GM21367 (cell line): Measurements from ENCODE around the gene PHKG1.
"Not testable (repeated sequence)": the region's sequence is repeated elsewhere in the genome, so short reads cannot be mapped to it uniquely, and the experiment has no call there.

Experiments
- ATAC-seq: cut with Tn5 transposase; IDR thresholded peaks from one replicate; pipeline ENCODE4 v1.9.1; 2021; ENCODE audit not compliant: unreplicated experiment

The PHKG1 gene

DNA sequence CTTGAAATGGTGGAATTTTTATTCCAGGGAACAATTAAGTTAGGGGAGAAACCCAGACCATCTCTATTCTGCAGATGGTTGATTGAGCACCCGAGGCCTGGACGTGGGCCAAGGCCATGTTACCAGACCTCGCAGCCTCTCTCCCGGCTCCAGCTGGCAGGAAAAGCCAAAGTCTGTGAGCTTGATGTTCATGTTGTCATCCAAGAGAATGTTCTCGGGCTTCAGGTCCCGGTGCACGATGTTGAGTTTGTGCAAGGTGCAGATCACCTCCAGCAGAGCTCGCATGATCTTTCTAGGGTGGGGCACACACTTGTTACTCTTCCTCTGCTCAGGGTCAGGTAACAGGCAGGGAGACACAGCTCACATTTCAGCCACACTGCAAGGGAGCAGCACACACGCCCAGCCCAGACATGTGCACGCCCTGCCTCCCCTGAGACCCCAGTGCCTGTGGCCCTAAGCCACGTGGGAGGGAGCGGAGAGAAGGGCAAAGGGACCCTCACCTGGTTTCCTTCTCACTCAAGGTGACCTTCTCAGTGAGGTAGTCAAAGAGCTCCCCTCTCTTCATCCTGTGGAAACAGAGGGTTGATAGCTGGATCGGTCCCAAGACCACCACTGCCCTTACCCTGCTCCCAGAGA lies 9.5 kb downstream of the PHKG1 start:
- ATAC-seq = no peak

DNA sequence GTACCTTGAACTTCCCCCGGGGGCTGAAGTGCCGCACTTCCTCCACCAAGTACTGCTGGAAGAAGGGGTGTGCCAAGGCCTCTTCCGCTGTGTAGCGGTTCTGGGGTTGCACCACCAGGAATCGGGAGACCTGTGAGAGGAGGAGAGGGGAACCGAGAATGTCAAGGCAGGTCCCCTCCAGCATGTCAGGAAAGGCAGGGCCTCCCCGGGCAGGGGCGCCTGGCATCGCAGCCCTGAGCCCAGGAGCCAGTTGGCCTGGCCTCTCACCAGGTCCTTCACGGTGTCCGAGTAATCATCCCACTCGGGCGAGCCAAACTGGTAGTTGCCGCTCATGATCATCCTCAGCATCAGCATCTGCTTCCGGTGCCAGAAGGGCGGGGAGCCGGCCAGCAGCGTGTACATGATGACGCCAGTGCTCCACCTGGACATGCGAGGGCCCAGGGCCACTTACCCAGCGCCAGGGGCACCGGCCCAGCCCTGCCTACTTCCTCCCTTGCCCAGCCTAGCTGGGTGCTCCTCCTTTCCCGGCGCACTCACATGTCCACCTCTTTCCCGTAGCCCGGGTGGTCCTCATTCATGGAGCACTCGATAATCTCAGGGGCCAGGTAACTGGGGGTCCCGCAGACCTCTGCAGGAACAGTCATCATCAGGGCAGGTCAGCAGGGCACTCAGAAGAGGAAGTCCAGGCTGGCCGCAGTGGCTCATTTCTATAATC lies 11.0 kb downstream of the PHKG1 start:
- ATAC-seq = no peak

DNA sequence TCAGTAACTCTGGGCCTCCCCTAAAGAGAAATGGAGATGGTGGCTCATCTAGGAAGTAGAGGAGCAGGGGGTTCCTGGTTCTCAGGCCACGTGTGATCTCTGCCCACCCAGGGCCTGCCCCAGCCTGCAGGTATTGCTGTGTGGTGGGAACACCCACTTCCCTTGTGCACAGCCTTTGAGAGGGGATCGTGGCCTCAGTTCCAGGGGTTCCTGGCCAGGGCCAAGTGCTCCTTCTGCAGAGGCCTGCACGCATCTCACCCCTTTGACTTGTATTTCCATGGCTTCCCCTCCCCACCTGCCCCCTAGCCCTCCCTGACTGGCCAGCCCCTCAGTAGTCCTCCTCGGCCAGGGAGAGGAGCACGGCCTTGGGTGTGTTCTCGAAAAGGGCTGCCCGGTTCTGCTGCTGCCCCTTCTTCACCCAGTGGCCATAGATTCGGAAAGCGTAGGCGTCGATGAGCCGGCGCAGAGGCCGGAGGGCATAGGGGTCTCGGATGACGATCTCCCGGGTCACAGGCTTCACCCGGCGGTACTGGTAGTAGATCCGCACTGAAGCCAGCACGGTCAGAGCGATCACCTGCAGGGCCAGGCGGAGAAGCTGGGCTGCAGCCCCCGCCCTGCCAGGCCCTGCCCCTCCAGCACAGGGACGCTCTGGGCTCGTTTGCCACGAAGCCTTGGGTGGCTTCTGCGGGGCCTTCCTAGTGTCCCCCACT lies 11.9 kb downstream of the PHKG1 start:
- ATAC-seq = not testable (repeated sequence)

DNA sequence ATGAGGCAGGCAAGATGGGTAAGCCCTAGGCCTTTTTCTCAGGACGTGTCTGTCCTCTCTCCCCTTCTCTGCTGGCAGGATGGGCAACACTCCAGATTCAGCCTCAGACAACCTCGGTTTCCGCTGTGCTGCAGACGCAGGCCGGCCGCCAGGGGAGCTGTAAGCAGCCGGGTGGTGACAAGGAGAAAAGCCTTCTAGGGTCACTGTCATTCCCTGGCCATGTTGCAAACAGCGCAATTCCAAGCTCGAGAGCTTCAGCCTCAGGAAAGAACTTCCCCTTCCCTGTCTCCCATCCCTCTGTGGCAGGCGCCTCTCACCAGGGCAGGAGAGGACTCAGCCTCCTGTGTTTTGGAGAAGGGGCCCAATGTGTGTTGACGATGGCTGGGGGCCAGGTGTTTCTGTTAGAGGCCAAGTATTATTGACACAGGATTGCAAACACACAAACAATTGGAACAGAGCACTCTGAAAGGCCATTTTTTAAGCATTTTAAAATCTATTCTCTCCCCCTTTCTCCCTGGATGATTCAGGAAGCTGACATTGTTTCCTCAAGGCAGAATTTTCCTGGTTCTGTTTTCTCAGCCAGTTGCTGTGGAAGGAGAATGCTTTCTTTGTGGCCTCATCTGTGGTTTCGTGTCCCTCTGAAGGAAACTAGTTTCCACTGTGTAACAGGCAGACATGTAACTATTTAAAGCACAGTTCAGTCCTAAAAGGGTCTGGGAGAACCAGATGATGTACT lies 13.1 kb downstream of the PHKG1 start:
- no peak for ATAC-seq

DNA sequence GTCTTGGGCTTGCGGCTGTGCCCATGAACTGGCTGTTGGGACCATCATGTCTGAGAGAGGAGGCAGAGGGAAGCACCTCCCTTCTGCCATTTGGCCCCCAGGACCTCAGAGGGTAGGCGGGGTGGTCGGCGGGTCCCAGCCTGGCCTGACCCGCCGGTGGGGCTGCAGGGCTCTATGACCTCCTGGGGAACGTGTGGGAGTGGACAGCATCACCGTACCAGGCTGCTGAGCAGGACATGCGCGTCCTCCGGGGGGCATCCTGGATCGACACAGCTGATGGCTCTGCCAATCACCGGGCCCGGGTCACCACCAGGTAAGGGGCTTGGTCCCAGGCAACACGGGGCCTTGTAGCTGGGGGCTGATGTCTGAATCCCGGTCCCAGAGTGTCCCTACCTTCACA lies 14.6 kb downstream of the PHKG1 start:
- ATAC-seq = no peak

DNA sequence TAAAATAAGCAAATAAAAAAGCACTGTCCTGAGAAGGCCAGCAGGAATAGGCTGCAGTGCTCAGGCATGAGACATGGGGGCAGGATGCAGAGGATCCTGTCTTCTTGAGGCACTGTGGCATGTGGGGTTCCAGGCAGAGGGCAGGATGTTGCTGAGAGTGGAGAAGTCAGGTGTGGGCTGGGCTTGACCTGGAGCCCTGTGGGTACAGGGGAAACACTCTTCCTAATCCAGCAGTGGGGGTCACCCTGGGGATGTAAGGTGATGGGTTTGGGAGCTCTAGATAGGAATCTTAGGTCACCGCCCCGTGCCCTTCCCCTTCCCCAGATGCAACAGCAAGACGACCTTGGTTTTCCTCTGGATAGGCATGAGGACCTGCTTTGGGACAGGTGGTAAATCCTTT lies 15.1 kb downstream of the PHKG1 start:
- no peak for ATAC-seq

DNA sequence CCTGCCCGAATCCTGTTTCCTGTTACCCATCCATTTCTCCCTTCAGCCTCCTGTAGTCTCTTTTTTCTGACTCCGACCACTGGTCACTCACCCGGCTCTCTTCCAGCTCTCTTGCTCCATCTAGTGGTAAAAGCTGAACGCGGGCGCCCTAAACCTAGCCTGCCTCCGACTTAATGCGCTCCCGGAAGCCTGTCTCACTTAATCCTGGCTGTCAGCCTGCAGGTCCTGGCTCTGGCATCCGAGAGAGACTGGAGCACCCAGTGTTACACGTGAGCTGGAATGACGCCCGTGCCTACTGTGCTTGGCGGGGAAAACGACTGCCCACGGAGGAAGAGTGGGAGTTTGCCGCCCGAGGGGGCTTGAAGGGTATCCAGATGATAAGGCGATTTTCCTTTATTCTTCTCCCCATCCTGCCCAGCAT lies 18.4 kb downstream of the PHKG1 start:
- ATAC-seq = peak; percentile 88

DNA sequence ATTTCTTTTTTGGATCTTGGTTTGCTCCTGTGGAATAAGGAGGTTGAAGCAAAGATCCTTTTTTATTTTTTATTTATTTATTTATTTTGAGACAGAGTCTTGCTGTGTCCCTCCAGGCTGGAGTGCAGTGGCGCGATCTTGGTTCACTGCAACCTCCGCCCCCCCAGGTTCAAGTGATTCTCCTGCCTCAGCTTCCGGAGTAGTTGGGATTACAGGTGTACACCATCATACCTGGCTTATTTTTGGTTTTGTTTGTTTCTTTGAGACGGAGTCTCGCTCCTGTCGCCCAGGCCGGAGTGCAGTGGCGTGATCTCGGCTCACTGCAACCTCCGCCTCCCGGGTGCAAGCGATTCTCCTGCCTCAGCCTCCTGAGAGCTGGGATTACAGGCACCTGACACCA lies 26.4 kb downstream of the PHKG1 start:
- not testable (repeated sequence) for ATAC-seq

DNA sequence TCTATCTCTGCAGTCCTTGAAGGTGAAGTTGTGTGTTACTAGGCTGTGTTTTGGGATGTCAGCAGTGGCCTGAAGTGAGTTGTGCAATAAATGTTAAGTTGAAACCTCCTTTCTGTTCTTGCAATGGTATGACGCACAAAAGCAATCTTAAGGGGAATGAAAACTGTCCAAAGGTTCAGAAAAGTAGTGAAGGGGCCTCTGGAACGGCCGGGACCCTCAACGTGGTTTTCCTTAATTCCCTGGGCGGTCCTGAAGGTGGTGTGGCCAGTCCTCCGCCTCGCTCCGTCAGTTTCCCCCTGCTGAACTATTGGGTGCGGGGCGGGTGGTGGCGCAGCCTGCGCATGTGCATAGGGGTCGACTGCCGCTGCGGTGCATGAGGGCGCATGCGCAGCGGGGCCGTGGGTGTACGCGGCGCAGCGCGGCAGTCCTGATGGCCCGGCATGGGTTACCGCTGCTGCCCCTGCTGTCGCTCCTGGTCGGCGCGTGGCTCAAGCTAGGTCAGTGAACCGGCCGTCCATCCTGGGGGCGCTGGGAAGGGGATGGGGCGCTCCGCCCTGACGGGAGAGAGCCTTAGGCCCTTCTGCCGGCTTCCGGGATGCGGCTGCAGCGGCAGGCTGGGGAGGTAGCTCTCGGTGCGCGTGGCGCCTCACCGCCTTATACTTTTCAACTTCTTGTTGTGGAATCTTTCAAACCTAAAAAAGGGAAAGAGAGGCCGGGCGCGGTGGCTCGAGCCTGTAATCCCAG lies 28.7 kb downstream of the PHKG1 start, which contains the start of gene SUMF2:
SUMF2 (plus strand) TSS at position 405 of the 744 bp plus-strand sequence; CDS start at position 431, 26 bp downstream.
- peak; percentile 79 for ATAC-seq

DNA sequence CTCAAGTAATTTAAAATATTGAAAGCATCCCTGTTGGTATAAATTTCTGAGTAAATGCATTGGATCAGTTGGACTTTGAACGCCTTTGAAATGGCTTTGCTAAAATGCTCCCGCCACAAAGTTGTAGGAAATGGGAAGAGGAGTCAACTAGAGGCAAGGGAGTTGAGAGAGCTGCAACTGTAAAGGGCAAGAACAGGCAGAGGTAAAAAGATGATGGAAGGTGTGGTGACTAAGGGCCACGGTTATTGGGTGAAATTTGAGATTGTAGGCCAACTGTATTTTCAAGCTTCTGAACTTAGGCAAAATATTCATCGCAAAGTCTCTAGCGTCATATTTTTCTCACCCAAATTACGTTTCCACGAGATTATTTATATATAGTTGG lies 29.3 kb downstream of the PHKG1 start:
- ATAC-seq = no peak

DNA sequence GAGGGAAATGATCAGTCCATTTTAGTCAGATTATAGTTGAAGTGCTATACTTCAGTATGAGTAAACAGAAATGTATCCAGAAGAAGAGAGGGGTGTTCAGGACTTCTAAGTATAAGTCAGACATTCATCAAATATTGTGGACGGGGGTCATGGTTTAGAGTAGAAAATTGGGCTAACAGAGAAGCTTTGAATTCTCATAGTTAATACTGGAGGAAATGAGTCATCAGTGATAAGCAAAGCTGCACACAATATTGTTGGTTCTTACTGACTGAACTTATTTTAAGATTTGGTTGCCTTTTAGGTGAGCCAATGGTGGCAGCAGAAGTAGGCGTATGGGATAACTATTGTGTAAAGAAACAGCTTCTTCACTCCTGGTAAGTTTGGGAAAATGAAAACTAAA lies 30.4 kb downstream of the PHKG1 start:
- ATAC-seq = no peak

DNA sequence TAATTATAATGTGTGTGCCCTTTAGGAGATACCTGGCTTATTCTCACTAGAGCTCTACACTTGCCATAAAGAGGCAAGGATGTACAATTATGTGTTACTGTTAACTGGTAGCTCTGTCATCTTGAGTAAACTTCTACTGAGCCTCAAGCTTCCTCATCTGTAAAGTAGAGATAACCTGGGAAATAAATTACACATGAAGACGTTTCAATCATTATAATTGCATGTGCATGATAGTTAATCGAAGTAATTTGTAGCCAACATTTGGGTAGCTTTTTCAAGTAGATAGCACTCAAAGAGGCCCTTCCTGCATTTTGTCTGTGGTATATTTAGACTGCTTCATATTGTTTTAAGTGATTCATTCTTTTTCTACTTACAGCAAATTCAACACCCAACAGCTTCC lies 38.8 kb downstream of the PHKG1 start:
- no peak for ATAC-seq

DNA sequence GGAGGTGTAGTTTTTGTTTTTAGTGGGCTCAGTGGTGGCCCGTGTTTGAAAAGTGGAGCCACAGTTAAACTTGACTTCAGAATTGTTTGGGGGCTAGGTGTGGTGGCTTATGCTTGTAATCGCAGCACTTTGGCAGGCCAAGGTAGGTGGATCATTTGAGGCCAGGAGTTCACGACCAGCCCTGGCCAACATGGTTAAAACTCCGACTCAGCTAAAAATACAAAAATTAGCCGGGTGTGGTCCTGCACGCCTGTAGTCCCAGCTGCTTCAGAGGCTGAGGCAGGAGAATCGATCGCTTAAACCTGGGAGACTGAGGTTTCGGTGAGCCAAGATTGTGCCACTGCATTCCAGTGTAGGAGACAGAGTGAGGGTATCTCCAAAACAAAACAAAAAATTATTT lies 39.4 kb downstream of the PHKG1 start:
- ATAC-seq = no peak

DNA sequence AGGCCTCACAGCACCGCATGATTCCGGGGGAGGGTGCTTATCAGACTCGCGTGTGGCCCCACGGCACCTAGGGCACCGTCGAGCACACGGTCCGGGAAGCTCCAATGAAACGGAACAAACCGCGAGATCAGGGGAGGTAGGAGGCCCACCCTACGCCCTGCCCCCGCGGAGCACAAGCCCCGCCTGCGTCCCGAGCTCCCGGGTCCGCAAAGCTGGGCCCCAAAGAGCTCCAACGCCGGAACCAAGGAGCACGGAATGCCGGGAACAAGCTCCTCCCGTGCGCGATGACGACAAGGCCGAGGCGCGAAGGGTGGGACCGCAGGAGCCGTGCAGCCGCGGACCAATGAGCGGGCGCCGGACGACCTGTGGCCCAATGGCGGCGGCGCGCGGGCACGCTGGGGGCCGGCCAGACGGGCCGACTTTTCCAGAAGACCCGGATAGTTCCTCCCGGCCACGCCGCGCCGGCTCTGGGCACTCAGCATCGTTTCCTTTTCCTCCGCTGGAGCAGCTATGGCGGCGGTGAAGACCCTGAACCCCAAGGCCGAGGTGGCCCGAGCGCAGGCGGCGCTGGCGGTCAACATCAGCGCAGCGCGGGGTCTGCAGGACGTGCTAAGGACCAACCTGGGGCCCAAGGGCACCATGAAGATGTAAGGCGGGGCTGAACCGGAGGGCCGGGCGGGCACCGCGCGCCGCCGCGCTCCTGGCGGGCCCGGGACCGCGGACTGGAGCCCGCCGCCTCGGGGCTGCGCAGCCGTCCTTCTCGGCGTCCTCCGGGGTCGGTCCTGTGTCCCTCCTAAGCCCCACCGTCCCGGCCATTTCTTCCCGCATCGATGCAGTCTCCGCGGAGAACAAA lies 41.2 kb downstream of the PHKG1 start, which contains the start of the genes CCT6A and PSPH:
CCT6A (plus strand) TSS at position 427 of the 853 bp plus-strand sequence; CDS start at position 511, 84 bp downstream.
PSPH (minus strand) TSS at position 106 of the 853 bp plus-strand sequence. CDS start 30,232 bp downstream, outside the sequence.
- peak; percentile 92 for ATAC-seq

DNA sequence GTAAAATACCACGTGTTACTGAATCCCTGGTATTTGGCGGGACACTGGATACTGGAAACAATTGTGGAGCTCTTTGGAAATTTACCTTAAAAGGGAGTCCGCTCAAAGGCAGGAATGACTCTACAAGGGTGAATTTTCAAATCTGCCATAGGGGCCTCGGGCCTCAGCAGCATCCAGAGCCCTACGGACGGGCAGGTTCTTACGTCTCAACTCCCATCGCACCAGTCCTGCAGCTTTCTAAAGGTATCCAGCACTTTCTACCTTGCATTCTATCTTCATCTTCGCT lies 41.8 kb downstream of the PHKG1 start:
- no peak for ATAC-seq

DNA sequence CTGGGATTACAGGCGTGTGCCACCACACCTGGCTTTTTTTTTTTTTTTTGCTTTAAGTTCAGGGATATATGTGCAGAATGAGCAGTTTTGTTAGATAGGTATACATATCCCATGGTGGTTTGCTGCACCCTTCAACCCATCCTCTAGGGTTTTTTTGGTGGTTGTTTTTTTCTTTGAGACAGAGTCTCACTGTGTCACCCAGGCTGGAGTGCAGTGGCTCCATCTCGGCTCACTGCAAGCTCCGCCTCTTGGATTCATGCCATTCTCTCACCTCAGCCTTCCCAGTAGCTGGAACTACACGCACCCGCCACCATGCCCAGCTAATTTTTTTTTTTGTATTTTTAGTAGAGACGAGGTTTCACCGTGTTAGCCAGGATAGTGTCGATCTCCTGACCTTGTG lies 44.0 kb downstream of the PHKG1 start:
- not testable (repeated sequence) for ATAC-seq

DNA sequence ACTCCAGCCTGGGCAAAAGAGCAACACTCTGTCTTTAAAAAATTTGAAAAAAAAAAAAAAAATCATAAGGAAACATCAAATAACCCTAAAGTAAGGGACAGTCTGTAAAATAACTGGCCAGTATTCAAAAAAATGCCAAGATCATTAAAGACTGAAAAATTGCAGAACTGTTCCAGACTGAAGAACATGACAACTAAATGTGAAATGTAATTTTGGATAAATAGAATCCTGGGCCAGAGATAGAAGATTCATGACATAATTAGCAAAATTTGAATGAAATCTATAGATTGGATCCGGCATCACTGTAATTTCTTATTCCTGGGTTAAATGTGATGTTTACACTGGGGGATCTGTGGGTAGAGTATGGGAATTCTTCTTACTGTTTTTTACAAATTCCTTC lies 44.5 kb downstream of the PHKG1 start:
- no peak for ATAC-seq

DNA sequence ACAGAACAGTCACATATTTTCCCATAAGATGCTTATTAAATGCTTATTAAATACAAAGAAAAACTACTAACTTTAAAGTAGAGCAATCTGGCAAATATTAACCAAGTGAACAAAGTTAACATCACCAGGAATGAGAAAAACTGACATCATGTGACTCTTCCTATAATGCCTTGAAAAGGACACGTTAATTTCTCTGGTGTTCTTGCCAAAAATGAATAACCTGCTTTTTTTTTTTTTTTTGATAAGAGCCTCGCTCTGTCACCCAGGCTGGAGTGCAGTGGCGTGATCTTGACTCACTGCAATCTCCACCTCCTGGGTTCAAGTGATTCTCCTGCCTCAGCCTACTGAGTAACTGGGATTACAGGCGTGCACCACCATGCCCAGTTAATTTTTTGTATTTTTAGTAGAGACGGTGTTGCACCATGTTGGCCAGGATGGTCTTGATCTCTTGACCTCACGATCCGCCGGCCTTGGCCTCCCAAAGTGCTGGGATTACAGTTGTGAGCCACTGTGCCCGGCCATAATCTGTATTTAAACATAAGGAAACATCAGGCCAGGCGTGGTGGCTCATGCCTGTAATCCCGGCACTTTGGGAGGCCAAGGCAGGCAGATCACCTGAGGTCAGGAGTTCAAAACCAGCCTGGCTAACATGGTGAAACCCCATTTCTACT lies 45.2 kb downstream of the PHKG1 start:
- not testable (repeated sequence) for ATAC-seq
